H9 (cell line): ENCODE data around the gene C2orf66. TPM values are rescaled to one million over a fixed set of nuclear protein-coding genes. Genes with fewer than 3 reads are reported as not detected.

ENCODE experiments used
- DNase-seq: peaks from one replicate; pipeline ENCODE4 v3.0.0-alpha.2; 2017
- H2AFZ ChIP-seq: one replicate; pipeline ENCODE4 v1.6.1; 2013; ENCODE audit warnings: mild to moderate bottlenecking, low read length, control low read depth, moderate library complexity
- H2AK5ac ChIP-seq: 2 replicates; pipeline ENCODE4 v1.6.1; 2013; ENCODE audit warnings: low read length, control low read depth, mixed read lengths; ENCODE audit not compliant: insufficient read length
- H2BK120ac ChIP-seq: one replicate; pipeline ENCODE4 v1.6.1; 2013; ENCODE audit warnings: low read depth, mild to moderate bottlenecking, low read length, control low read depth, inconsistent platforms; ENCODE audit not compliant: poor library complexity, severe bottlenecking
- H2BK12ac ChIP-seq: 2 replicates; pipeline ENCODE4 v1.6.1; 2013; ENCODE audit warnings: low read length, control low read depth, mixed read lengths, low read depth; ENCODE audit not compliant: insufficient read length
- H2BK15ac ChIP-seq: 2 replicates; pipeline ENCODE4 v1.6.1; 2013; ENCODE audit warnings: low read depth, low read length, control low read depth
- H2BK20ac ChIP-seq: one replicate; pipeline ENCODE4 v1.6.1; 2013; ENCODE audit warnings: low read depth, mild to moderate bottlenecking, low read length, control low read depth, inconsistent platforms; ENCODE audit not compliant: poor library complexity, severe bottlenecking
- H2BK5ac ChIP-seq: 2 replicates; pipeline ENCODE4 v1.6.1; 2013; ENCODE audit warnings: low read length, control low read depth, mixed read lengths; ENCODE audit not compliant: insufficient read length
- H3K14ac ChIP-seq: 2 replicates; pipeline ENCODE4 v1.6.1; 2013; ENCODE audit warnings: low read length, control low read depth; ENCODE audit not compliant: insufficient read depth
- H3K18ac ChIP-seq: 2 replicates; pipeline ENCODE4 v1.6.1; 2013; ENCODE audit warnings: low read depth, mild to moderate bottlenecking, mixed read lengths, low read length, control low read depth; ENCODE audit not compliant: insufficient read length
- H3K23ac ChIP-seq: 2 replicates; pipeline ENCODE4 v1.6.1; 2013; ENCODE audit warnings: low read length, control low read depth, mixed read lengths, low read depth; ENCODE audit not compliant: insufficient read length
- H3K23me2 ChIP-seq: 2 replicates; pipeline ENCODE4 v1.6.1; 2013; ENCODE audit warnings: low read depth, mild to moderate bottlenecking, mixed read lengths, low read length, control low read depth; ENCODE audit not compliant: insufficient read length, poor library complexity, severe bottlenecking
- H3K27ac ChIP-seq: 2 replicates; pipeline ENCODE4 v1.5.1; 2013; ENCODE audit warnings: low read length, control low read depth, mixed read lengths, low read depth; ENCODE audit not compliant: insufficient read length
- H3K27me3 ChIP-seq: 2 replicates; pipeline ENCODE4 v1.6.1; 2013; ENCODE audit warnings: low read length, control low read depth, inconsistent platforms; ENCODE audit not compliant: insufficient read depth
- H3K4ac ChIP-seq: 2 replicates; pipeline ENCODE4 v1.6.1; 2013; ENCODE audit warnings: low read depth, mild to moderate bottlenecking, control low read depth, inconsistent platforms, low read length, moderate library complexity
- H3K4me1 ChIP-seq: 2 replicates; pipeline ENCODE4 v1.6.1; 2013; ENCODE audit warnings: low read length, control low read depth, inconsistent platforms; ENCODE audit not compliant: insufficient read depth
- H3K4me2 ChIP-seq: 2 replicates; pipeline ENCODE4 v1.6.1; 2013; ENCODE audit warnings: low read length, control low read depth, mixed read lengths; ENCODE audit not compliant: insufficient read length, insufficient read depth
- H3K56ac ChIP-seq: 2 replicates; pipeline ENCODE4 v1.6.1; 2013; ENCODE audit warnings: low read depth, mild to moderate bottlenecking, mixed read lengths, low read length, control low read depth; ENCODE audit not compliant: insufficient read length
- H3K79me1 ChIP-seq: 2 replicates; pipeline ENCODE4 v1.6.1; 2013; ENCODE audit warnings: low read depth, mild to moderate bottlenecking, moderate library complexity, low read length, control low read depth, inconsistent platforms; ENCODE audit not compliant: insufficient read depth, poor library complexity, severe bottlenecking
- H3K79me2 ChIP-seq: 2 replicates; pipeline ENCODE4 v1.6.1; 2013; ENCODE audit warnings: low read length, control low read depth, inconsistent platforms; ENCODE audit not compliant: insufficient read depth
- H3K9ac ChIP-seq: 2 replicates; pipeline ENCODE4 v1.6.1; 2013; ENCODE audit warnings: low read length, control low read depth, mixed read lengths; ENCODE audit not compliant: insufficient read length; ENCODE audit errors: extremely low read depth
- H3K9me3 ChIP-seq: one replicate; pipeline ENCODE4 v1.6.1; 2013; ENCODE audit warnings: low read depth, low read length, inconsistent platforms; ENCODE audit not compliant: control insufficient read depth
- H3T11ph ChIP-seq: one replicate; pipeline ENCODE4 v1.6.1; 2013; ENCODE audit warnings: mild to moderate bottlenecking, low read length, control low read depth, inconsistent platforms
- H4K20me1 ChIP-seq: one replicate; pipeline ENCODE4 v1.6.1; 2013; ENCODE audit not compliant: control insufficient read depth, insufficient read length, insufficient read depth
- H4K5ac ChIP-seq: 2 replicates; pipeline ENCODE4 v1.6.1; 2013; ENCODE audit warnings: low read depth, mild to moderate bottlenecking, mixed read lengths, low read length, control low read depth; ENCODE audit not compliant: insufficient read length
- H4K8ac ChIP-seq: replicated peaks from 2 replicates; pipeline ENCODE4 v1.6.1; 2013; ENCODE audit warnings: low read length, control low read depth, mixed read lengths, low read depth; ENCODE audit not compliant: insufficient read length
- H4K91ac ChIP-seq: 2 replicates; pipeline ENCODE4 v1.6.1; 2013; ENCODE audit warnings: low read depth, mild to moderate bottlenecking, moderate library complexity, mixed read lengths, low read length, control low read depth; ENCODE audit not compliant: insufficient read length
- H3K27ac Mint-ChIP-seq, 3 experiments: 2 replicates in 2 of 3; 3 replicates in 1 of 3; pipeline ENCODE4 v1.8.0; 2020 to 2021; ENCODE audit warnings: mixed read lengths in 3 of 3, mild to moderate bottlenecking in 1 of 3, moderate library complexity in 1 of 3
- H3K27me3 Mint-ChIP-seq: 2 replicates; pipeline ENCODE4 v1.8.0; 2021; ENCODE audit warnings: low read depth, mild to moderate bottlenecking, moderate library complexity, mixed read lengths
- H3K36me3 Mint-ChIP-seq, 3 experiments: 2 replicates in 2 of 3; 3 replicates in 1 of 3; pipeline ENCODE4 v1.8.0; 2020 to 2021; ENCODE audit warnings: low read depth in 3 of 3, mixed read lengths in 3 of 3; ENCODE audit not compliant: insufficient read depth in 1 of 3
- H3K4me1 Mint-ChIP-seq, 2 experiments: 2 replicates each; pipeline ENCODE4 v1.8.0; 2020; ENCODE audit warnings: mixed read lengths in 2 of 2
- H3K4me3 Mint-ChIP-seq, 2 experiments: 2 replicates in 1 of 2; 3 replicates in 1 of 2; pipeline ENCODE4 v1.8.0; 2020 to 2021; ENCODE audit warnings: mild to moderate bottlenecking in 2 of 2, mixed read lengths in 2 of 2, moderate library complexity in 1 of 2
- H3K9me3 Mint-ChIP-seq, 2 experiments: 2 replicates in 1 of 2; 3 replicates in 1 of 2; pipeline ENCODE4 v1.8.0; 2020; ENCODE audit warnings: mild to moderate bottlenecking in 2 of 2, mixed read lengths in 2 of 2, moderate library complexity in 1 of 2
- total RNA-seq: library from RNA; stranded (reverse); gene quantifications from 2 replicates; pipeline ENCODE4 v1.2.1, GENCODE V29; 2021
- TF ChIP-seq, protein P1 (sequence below): fragments of 200-600 bp; sonication (generic); conservative IDR thresholded peaks from 3 replicates; pipeline ENCODE4 v1.8.0; 2021; ENCODE audit warnings: antibody characterized with exemption, mild to moderate bottlenecking

The C2orf66 gene
- total RNA-seq, 1 experiment from 2014 or later = not detected

DNA sequence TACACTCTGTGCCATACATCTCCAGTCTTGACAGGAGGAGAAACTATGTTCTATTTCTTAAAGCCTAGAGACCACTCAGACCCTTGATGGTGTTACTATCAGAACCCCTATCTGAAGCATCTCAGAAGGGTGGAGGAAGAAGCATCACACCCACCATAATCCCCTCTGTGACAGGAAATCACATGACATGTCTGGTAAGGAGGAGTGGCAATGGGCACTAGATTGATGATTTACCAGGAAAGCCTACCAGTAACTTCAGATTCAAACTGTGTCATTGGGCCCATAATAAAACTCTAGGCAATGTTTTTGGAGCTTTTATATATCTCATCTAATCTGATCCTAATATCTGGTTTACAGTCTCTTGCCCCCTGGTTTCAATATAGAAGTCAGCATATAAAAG is 37.1 kb upstream of the C2orf66 start:
- TF ChIP-seq, protein P1, sequence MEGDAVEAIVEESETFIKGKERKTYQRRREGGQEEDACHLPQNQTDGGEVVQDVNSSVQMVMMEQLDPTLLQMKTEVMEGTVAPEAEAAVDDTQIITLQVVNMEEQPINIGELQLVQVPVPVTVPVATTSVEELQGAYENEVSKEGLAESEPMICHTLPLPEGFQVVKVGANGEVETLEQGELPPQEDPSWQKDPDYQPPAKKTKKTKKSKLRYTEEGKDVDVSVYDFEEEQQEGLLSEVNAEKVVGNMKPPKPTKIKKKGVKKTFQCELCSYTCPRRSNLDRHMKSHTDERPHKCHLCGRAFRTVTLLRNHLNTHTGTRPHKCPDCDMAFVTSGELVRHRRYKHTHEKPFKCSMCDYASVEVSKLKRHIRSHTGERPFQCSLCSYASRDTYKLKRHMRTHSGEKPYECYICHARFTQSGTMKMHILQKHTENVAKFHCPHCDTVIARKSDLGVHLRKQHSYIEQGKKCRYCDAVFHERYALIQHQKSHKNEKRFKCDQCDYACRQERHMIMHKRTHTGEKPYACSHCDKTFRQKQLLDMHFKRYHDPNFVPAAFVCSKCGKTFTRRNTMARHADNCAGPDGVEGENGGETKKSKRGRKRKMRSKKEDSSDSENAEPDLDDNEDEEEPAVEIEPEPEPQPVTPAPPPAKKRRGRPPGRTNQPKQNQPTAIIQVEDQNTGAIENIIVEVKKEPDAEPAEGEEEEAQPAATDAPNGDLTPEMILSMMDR = no peak
- Histone ChIP-seq H3K79me1 (no peaks in the 10 kb centered on the region), H3K56ac (no peak overlapping the region)

More for the DNA sequence above, 37.1 kb upstream of the C2orf66 start:
- Histone ChIP-seq H4K91ac (no peak overlapping the region), H3K23ac (no peak overlapping the region), H4K8ac (no peak overlapping the region), H2BK20ac (no peak overlapping the region), H2BK12ac (no peak overlapping the region), H3K27me3 (no peaks in the 10 kb centered on the region), H3K14ac (no peak overlapping the region), H4K5ac (no peak overlapping the region), H3K4me2 (no peak overlapping the region), H3K18ac (no peak overlapping the region), H3K27ac (no peak overlapping the region), H4K20me1 (no peaks in the 10 kb centered on the region), H3K79me2 (no peaks in the 10 kb centered on the region), H3K9me3 (no peaks in the 10 kb centered on the region), H2AK5ac (no peak overlapping the region), H3K23me2 (no peaks in the 10 kb centered on the region), H2BK5ac (no peak overlapping the region), H3K4me1 (no peaks in the 10 kb centered on the region), H3K4ac (no peak overlapping the region), H3T11ph (no peak overlapping the region), H2AFZ (no peak overlapping the region), H2BK15ac (no peak overlapping the region), H2BK120ac (no peak overlapping the region), H3K9ac (no peak overlapping the region)
- Mint-ChIP-seq H3K27me3 (no peaks in the 10 kb centered on the region), H3K4me1 (no peaks in the 10 kb centered on the region), H3K36me3 (peaks cover 9 to 33% (median 26%) of the 10 kb centered on the region in 3 experiments; a peak in 6 of 7 replicates), H3K4me3 (no peak overlapping the region), H3K9me3 (no peaks in the 10 kb centered on the region), H3K27ac (no peak overlapping the region)
- no peak for DNase-seq
